SK-MEL-5 (cell line): Measurements from ENCODE around the gene PCMT1. TPM values are rescaled to one million over a fixed set of nuclear protein-coding genes. Genes with fewer than 3 reads are reported as not detected.

ENCODE experiments used
- DNase-seq: peaks from one replicate; pipeline ENCODE4 v3.0.0-alpha.2; 2016; ENCODE audit warnings: low read depth, low spot score
- in situ Hi-C: cut with HindIII; loops from 2 replicates; pipeline ENCODE4 v1.10.0; 2016; ENCODE audit warnings: low sequenced_read_pairs, high pct_unique_total_duplicates, low pct_unique_long_range_greater_than_20kb
- polyA plus RNA-seq, 2 experiments: library from polyadenylated mRNA; depleted of rRNA; stranded (reverse); fragments of >200 nt; gene quantifications; 2 replicates each; pipeline ENCODE4 v1.2.3, GENCODE V29; 2015
- total RNA-seq: library from RNA; depleted of rRNA; stranded (reverse); fragments of >200 nt; shearing (Covaris generic); gene quantifications from 2 replicates; pipeline ENCODE4 v1.2.3, GENCODE V29; 2014; rRNA removed

The PCMT1 gene
- total RNA-seq = 194 and 197 TPM in 2 replicates
- polyA plus RNA-seq (2015; cell fraction: cytosol; rRNA removed) = 214 and 243 TPM in 2 replicates
- 22.9 and 30.7 TPM in 2 replicates for polyA plus RNA-seq (2015; cell fraction: nucleus; rRNA removed)

DNA sequence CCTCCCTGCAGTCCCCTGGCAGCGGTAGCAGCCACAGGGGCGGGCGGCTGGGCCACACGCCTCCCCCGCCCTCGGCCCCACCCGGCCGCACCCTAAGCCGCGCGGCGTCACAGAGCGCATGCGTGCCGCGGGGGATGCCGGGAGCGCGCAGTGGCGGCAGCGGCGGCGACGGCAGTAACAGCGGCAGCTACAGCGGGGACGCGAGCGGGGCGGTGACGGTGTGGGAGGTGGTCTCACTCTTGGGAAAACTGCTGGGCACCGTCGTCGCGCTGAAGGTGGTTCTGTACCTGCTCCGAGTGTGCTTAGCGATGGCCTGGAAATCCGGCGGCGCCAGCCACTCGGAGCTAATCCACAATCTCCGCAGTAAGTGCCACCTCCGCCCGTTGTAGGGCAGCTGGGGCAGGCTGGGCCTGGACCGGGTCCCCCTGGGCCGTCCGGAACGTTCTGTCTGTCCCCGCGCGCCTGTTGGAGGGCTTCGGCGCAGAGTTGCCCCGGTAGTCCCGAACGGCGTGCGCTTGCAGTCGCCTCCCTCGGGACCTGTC is at the start of gene PCMT1:
TSS of gene PCMT1 (plus strand) at position 148 of the 542 bp plus-strand sequence. CDS start at position 309, 161 bp downstream.
- in situ Hi-C loops = no loop called here
- DNase-seq = peak; percentile 78

DNA sequence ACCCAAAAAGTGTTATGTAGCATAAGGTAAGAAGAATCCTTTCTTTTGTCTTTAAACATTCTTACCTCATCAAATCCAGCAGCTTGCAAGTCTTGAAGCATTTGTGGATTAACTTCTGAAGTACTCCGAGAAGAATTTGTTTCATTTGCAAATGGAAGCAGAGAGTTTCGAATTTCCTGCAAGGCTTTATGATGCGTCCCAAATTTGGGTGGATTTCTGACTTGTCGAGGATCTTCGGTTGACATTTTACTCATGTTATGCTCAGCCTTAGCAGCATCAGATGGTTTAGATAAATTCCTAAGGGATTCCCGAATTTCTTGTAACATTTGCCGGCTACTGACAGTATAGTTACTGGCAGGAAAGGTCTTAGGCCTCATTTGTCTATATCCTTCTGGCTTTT is 47.8 kb upstream of the PCMT1 start:
- DNase-seq = no peak
- in situ Hi-C loops = no loop called here

DNA sequence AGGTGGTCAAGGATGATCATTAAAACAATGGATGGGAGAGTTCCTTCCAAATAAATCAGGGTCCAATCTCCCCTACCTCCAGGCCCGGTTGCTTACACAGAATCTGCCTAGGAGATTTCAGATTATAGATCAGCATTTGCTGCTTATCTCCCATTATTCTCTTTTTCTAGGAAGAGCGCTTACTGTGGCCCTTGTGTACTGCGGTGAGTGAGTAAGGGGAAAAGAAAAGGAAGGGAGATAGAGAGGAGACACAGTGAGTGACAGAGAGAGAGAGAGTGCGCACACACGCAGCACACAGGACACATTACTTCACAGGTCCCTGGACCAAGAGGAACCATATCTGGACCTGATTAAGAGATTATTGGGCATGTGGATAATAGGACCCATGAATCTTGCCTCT is 37.8 kb upstream of the PCMT1 start:
- in situ Hi-C loops = no loop called here
- DNase-seq = no peak

DNA sequence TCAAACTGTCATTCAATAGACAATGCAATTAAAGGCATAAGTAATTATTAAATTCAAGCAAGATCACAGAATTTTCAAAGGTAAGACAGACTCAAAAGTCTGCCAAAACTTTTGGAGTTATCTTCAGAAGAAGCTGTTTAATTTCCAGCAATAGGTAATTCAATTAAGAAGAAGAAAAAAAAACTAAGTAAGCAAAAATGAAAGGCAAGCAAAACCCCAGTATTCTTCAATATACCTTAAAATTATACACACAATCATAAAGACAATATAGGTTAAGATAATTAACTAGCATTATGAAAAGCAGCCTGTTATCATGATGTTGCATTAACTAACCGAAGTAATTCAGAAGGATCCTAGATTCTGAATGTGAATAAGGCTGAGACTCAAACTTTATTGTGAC is 35.1 kb upstream of the PCMT1 start:
- in situ Hi-C loops = no loop called here
- DNase-seq = no peak

DNA sequence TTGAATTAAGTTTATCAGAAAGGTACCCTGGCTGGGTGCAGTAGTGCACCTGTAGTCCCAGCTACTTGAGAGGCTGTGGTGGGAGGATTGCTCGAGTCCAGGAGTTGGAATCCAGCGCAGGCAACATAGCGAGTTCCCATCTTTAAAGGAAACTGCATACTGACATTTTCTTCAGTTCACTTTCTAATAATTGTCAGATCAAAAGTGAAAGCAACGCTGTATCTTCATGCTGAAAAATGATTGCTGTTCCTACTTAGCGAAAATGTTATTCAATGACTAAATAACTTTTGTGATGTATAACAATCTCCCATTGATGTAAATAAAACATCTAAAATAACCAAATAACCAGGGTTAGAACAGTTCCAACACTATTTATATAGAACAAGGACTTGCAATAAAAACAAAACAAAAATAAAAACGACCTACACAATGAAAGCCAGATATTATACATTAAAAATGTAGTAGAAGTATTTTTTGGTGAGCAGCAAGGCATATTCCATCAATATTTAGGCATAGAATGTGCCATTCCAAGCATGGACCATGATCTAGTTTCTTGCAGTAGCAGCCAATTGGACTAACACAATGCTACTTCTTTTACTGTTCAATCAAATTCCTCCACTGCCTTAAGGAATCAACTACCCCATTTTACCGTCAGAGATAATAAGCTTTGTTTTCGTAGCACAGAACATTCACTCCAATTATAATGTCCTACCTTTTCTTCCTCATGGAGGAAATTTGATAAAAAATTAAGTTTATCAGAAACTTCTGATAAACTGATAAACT is 33.2 kb upstream of the PCMT1 start:
- in situ Hi-C loops = no loop called here
- peak; percentile 5 for DNase-seq

DNA sequence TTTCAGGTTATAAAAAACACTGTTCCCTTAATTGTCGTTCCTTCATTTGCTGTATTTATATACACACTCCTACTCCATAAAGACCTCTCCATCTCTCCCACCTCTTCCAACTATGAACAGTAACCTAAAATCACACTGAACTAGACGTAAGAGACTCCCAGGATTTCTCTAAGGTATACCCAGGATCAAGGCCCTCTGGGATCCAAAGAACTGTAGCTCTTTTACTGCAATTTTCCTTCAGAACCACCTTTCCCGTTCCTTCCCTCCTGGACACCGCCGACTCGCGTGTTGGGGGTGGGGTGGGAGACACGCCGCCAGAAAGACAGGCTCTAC is 32.3 kb upstream of the PCMT1 start:
- DNase-seq = no peak
- in situ Hi-C loops = no loop called here

DNA sequence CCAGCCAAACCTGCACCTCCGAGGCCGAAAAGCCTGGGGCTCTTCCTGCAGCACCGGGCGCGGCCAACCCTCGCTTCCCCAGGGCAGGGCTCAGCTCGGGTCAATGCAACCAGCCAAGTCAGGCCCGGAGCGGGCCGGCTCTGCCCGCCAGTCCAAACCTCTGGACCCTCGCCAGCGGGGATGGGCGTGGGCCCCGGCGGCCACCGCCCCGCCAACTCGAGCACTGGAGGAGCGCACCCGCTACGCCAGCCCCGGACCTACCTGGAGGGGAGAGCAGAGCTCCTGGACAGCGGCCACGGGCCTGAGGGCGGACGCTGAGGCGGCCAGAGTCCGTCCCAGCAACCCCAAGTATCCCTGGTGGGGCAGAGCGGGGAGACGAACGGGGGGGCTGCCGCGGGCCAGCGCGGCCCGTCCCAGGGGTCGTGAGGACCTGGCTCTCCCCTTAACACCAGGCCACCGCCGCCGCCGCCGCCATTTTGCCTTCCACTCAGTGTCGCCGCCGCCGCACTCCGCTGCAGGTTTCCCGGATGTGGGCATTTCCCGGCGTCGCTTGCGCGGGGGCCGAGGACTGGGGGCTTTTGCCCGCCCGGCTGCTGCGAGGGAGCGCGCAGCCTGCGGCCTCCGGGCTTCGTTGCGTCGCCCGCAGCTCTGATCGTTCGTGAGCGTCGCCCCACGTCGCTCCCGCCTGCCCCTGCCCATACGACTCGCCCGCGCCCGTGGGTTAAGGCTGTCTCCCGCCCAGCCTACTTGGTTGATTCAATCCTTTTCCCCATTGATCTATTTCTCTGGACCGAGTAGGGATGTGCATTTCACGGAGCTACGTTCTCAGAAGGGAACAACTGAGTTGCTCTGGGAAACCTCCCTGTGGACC is 31.7 kb upstream of the PCMT1 start, which contains the start of gene LATS1:
TSS of gene LATS1 (minus strand) at position 514 of the 871 bp plus-strand sequence. CDS start 15,975 bp downstream, outside the sequence.
- in situ Hi-C loops = no loop called here

DNA sequence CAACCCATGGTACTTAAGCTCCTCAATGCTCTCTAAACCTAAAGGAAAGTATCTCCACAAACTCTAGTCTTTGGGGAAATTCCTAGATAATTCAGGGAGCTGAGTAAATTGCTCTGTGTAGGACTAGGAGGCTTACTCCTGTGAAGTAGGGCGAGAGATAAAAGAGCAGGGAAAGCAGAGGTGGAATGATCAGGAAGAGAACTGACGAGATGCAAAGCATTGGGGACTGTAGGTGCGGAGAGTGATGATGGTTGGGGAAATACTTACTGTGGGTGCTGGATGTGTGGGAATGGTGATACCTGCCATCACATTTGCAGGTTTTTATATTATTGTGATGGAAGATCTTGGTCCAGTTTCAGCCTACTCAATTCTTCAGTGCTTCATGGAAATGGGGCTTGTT is 30.0 kb upstream of the PCMT1 start:
- in situ Hi-C loops = no loop called here
- no peak for DNase-seq

More for the DNA sequence above, 31.7 kb upstream of the PCMT1 start, which contains the start of gene LATS1:
- peak; percentile 78 for DNase-seq

DNA sequence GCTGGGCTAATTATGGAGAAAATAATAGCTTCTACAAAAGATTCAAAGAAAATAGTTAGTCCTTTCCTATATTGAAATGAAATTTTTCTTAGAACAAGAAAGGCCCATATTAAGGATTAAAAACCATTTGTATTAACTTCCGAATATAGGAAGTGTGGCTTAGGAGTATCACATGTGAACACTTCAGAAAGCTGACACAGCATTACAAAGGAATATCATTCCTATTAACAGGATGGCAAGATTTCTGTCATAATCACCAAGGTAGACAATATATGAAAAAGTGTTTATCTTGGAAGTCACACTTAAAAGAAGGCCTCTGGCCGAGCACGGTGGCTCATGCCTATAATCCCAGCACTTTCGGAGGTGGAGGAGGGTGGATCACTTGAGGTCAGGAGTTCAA is 26.3 kb upstream of the PCMT1 start:
- DNase-seq = no peak
- in situ Hi-C loops = no loop called here

DNA sequence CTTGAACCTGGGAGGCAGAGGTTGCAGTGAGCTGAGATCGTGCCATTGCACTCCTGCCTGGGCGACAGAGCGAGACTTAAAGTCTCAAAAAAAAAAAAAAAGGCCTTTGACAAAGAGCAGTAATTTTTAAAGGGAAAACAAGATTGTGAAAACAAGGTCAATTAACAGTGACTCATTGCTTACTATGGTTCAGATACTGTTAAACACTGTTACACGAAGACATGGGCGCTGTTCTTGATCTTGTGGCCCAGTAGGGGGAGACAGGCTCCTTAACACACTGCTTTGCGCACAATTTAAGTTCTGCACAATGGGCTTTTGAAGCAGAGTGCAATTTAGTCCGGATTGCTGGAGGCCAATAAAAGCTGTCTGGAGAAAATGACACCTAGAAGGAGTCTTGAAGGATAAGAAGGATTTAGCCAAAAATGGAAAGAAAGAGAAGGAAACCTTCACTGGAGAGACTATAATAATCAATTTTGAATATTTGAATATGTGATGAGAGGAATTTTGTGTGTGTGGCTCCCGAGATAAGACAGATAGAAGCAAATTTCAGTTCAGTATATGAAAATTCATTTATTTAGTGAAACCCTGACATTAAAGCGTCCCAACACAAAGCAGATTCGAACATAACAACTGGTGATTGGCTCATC is 25.6 kb upstream of the PCMT1 start:
- peak; percentile 90 for DNase-seq
- in situ Hi-C loops = no loop called here

DNA sequence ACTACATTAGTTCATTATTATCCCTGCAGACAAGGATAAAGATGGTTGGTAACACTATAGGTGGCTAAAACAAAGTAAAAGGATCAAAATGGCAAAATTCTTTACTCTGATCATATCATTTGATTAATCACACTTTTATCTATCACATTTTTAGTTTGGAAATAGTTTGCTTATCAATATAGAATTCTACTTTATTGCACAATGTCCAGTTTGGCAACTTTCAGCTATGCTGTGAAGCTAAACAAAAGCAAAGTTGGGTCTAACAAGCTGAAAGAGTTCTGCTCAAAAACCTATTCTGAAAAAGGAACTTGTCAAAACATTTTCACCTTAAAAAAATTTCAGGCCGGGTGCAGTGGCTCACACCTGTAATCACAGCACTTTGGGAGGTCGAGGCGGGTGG is 23.8 kb upstream of the PCMT1 start:
- in situ Hi-C loops = no loop called here
- no peak for DNase-seq

DNA sequence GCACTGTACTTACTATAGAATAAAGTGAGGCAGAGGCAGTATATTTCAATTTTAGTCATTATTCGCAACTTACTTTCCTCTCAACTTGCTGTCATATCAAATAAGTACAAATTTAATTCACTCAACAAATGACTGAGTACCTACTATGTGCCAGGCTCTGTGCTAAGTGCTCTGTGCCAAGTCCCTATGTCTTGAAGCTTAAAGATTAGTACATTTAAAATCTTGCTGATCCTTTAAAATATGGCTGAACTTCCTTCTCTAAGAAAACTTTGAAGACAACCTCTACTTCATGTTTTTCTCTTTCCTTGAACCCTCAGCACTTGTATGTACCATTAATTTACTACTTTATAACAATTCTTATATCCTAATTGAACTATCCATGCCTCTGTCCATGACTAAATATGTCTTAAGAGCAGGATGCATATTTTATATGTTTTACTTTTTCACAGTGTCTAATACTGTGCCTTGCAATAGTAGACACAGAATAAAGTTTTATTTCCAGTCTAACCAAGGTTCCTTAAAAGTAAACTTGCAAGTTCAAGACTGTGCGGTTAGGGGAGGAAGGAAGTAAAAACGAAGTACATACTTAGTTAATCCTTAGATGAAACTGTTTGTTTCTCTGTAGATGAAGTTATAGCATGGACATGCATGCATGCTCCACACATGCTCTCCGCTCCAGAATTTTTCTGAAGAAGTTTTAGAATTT is 21.6 kb upstream of the PCMT1 start:
- in situ Hi-C loops = no loop called here
- no peak for DNase-seq

DNA sequence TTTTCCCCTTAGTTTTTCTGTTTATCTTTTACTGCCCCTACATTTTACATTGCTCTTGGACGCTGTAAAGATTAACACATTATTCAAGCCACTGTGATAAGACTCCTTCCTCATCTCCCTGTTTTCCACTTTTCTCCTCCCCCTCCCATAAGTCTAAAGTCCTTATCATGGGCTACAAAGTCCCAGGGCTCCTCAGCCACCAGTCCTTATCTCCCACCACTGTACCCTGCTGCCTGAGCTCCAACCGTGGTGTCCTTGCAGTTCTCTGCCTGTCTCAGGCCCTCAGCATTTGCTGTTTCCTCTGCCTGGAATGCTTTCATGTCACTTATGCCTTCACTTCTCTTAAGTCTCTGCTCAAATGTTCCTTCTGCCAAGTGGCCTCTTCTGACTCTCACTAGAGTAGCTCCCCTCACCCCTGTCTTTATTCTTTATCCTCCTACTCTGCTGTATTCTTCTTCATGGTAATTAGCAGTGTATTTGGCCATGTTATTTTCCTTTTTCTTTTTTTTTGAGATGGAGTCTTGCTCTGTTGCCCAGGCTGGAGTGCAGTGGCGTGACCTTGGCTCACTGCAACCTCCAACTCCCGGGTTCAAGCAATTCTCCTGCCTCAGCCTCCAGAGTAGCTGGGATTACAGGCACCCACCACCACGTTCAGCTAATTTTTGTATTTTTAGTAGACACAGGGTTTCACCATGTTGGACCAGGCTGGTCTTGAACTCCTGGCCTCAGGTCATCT is 20.9 kb upstream of the PCMT1 start:
- DNase-seq = no peak
- in situ Hi-C loops = no loop called here

DNA sequence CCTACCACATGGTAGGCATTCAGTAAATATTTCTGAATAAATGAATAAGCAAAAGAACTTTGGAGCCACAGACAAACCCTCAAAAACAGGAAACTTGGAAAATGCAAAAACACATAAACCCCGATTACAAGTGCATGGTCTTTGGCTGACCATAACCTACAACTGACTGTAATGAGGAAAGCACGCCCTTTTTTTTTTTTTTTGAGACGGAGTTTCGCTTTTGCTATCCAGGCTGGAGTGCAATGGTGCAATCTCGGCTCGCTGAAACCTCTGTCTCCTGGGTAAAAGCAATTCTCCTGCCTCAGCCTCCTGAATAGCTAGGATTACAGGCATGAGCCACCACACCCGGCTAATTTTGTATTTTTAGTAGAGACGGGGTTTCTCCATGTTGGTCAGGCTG is 19.7 kb upstream of the PCMT1 start:
- in situ Hi-C loops = no loop called here
- no peak for DNase-seq

DNA sequence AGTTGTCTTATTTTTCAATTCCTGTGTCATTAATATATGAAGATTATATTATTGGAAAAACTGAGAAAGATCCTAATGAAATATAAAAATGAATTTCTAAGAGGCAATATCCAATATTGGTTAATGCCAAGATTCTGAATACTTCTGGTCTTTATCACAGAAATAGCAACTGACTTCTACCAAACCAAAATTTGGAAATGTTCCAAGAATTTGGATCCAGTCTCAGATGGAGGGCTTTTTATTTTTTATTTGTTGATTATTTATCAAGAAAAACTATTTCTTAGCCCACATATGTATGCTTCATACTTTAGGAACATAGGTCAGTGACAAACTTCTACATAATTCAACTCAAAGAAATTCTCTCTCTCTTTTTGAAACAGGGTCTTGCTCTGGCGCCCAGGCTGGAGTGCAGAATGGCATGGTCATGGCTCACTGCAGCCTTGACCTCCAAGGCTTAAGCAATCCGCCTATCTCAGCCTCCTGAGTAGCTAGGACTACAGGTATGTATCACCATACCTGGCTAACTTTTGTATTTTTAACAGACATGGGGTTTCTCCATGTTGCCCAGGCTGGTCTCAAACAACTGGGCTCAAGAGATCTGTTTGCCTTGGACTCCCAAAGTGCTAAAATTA is 16.3 kb upstream of the PCMT1 start:
- in situ Hi-C loops = no loop called here
- no peak for DNase-seq

DNA sequence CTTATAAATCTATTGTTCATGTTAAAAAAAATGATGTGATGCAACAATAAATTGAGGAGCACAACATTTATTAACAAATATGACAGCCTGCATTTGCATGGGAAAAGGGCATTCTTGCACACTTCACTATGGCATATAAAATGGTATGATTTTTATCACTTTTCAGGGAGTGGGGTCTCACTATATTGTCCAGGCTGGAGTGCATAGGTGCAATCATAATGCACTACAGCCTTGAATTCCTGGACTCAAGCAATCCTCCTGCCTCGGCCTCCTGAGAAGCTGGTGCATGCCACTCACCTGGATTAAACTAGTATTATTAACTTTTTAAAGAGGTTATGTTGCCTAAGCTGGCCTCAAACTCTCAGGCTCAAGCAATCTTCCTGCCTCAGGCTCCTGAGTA is 14.6 kb upstream of the PCMT1 start:
- DNase-seq = no peak
- in situ Hi-C loops = no loop called here
